ENCODE measurements around the gene ZBTB12. TPM values are rescaled to one million over a fixed set of nuclear protein-coding genes. Genes with fewer than 3 reads are reported as not detected.
A peak's percentile ranks its signal among the peaks of the same experiment; 100 is the strongest.
"Not testable (repeated sequence)": the region's sequence is repeated elsewhere in the genome, so short reads cannot be mapped to it uniquely, and the experiment has no call there.

ZBTB12 gene
- total RNA-seq: 2.7 and 3.3 TPM in 2 replicates
- 7.2 TPM for polyA plus RNA-seq (2012)

DNA sequence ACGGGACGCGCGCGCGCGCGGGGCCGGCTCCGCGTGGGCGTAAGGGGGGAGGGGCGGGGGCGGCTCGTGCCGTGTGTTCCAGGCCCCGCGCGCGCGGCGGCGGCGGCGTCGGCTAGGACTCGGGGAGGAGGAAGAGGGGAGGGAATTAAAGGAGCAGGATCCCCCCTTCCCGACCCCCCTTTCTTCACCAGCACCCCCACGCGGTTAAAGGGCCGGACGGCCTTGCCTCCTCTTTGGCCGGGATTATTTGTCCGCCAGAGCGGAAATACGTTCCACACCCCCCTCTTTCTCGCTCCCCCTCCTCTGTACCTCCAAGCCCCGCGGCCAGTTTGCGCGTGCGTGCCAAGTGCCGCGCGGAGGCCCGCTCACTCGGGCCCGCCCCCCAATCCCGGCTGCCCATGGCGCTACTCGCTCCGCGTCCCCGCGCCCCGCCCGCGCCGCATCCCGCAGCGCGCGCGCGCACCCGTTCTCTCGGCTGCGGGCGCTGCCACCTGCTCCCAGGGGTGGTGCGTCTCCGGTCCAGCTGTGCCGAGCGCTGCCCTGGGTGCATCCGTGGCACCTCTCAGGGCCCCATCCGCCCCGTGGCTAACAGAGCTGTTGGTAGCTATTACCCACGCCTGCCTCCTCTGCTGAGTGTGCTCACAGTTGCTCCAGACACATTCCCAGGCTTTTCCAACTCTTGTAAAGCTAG lies at the start of gene ZBTB12:
ZBTB12 (minus strand) TSS at position 134 of the 691 bp plus-strand sequence. CDS start 781 bp downstream, outside the sequence.
- DNase-seq (ENCODE audit: low read depth): peak; percentile 97

GRCh38 chr6:31949926-31950548 lies 48.2 kb upstream of the ZBTB12 start:
- no peak for DNase-seq (ENCODE audit: low read depth)

GRCh38 chr6:31948753-31949413 lies 47.0 kb upstream of the ZBTB12 start:
- no peak for DNase-seq (ENCODE audit: low read depth)

DNA sequence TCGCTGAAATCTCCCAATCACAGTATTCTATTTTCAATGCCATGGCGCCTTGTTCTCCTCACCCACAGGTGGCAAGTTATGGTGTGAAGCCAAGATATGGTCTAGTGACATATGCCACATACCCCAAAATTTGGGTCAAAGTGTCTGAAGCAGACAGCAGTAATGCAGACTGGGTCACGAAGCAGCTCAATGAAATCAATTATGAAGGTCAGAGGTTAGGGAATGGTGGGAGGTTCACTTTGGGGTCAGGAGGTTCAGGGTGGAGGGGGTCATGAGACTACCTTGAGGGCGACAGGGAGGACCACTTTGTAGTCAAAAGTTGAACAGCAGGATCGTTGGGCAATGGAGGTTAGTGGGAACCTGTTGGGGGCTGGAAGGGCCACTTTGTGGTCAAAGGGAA lies 46.4 kb upstream of the ZBTB12 start:
- no peak for DNase-seq (ENCODE audit: low read depth)

DNA sequence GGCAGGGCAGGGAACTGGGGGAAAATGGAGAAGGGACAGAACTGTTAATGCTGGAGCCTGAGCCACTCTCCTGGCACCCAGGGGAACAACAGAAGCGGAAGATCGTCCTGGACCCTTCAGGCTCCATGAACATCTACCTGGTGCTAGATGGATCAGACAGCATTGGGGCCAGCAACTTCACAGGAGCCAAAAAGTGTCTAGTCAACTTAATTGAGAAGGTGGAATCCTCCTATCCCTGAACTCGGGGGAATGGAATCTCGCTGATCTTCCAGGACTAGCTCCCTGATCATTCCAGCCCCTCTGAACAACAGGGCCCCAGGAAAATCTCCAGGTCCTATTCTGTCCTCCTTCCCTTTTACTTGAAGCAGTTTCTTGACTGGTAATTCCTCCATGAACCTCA lies 46.0 kb upstream of the ZBTB12 start:
- no peak for DNase-seq (ENCODE audit: low read depth)

DNA sequence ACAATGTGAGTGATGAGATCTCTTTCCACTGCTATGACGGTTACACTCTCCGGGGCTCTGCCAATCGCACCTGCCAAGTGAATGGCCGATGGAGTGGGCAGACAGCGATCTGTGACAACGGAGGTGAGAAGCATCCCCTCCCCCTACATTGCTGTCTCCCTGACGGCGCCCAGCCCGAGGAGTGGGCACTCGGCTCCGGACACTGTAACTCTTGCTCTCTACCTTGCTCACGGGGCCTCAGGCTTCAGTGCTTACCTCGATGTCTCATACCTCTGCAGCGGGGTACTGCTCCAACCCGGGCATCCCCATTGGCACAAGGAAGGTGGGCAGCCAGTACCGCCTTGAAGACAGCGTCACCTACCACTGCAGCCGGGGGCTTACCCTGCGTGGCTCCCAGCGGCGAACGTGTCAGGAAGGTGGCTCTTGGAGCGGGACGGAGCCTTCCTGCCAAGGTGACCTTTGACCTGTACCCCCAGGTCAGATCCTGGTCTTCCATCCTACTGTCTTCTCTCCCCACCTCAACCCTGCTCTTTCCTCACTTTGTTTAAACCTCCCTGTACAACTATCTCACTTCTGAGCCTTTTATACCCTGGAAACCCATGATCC lies 45.3 kb upstream of the ZBTB12 start:
- DNase-seq (ENCODE audit: low read depth): no peak

- DNase-seq (ENCODE audit: low read depth): no peak
These were observed 44.5 kb upstream of the ZBTB12 start for GRCh38 chr6:31946370-31946885.

- DNase-seq (ENCODE audit: low read depth): peak; percentile 66
These were observed 43.9 kb upstream of the ZBTB12 start, which contains the start of gene CFB for GRCh38 chr6:31945507-31946369. Gene CFB (plus strand): TSS chr6:31946095. CDS start chr6:31946222, 127 bp downstream.

DNA sequence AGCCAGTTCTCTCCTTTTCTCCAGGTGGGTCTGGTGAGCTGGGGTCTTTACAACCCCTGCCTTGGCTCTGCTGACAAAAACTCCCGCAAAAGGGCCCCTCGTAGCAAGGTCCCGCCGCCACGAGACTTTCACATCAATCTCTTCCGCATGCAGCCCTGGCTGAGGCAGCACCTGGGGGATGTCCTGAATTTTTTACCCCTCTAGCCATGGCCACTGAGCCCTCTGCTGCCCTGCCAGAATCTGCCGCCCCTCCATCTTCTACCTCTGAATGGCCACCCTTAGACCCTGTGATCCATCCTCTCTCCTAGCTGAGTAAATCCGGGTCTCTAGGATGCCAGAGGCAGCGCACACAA lies 43.2 kb upstream of the ZBTB12 start:
- DNase-seq (ENCODE audit: low read depth): no peak

DNA sequence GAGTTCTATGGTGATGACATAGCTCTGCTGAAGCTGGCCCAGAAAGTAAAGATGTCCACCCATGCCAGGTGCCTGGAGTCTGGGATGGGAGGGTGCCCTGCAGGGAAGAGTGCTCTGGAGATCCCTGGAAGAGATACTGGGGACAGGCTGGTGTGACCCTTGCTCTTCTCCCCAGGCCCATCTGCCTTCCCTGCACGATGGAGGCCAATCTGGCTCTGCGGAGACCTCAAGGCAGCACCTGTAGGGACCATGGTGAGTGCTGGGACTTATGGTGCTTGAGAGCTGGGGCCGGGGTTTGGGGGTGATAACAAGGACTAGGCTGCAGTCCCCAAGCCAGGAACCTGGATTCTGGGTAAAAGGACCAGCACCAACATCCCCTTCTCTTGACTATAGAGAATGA lies 41.9 kb upstream of the ZBTB12 start:
- DNase-seq (ENCODE audit: low read depth): no peak

- DNase-seq (ENCODE audit: low read depth): peak; percentile 41
These were observed 38.4 kb upstream of the ZBTB12 start for GRCh38 chr6:31940256-31940664.

- no peak for DNase-seq (ENCODE audit: low read depth)
These were observed 33.9 kb upstream of the ZBTB12 start for GRCh38 chr6:31935823-31936222.

GRCh38 chr6:31935021-31935420 lies 33.1 kb upstream of the ZBTB12 start:
- no peak for DNase-seq (ENCODE audit: low read depth)

- no peak for DNase-seq (ENCODE audit: low read depth)
These were observed 31.7 kb upstream of the ZBTB12 start for GRCh38 chr6:31933537-31933936.

- DNase-seq (ENCODE audit: low read depth): not testable (repeated sequence)
These were observed 30.3 kb upstream of the ZBTB12 start for GRCh38 chr6:31932137-31932536.

- DNase-seq (ENCODE audit: low read depth): no peak
These were observed 29.1 kb upstream of the ZBTB12 start for GRCh38 chr6:31930962-31931361.

DNA sequence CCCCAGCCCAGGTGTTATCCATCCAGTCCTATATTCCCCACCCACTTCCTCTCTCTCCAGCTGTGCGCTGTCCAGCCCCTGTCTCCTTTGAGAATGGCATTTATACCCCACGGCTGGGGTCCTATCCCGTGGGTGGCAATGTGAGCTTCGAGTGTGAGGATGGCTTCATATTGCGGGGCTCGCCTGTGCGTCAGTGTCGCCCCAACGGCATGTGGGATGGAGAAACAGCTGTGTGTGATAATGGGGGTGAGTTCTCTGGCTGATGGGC lies 26.7 kb upstream of the ZBTB12 start:
- no peak for DNase-seq (ENCODE audit: low read depth)

DNA sequence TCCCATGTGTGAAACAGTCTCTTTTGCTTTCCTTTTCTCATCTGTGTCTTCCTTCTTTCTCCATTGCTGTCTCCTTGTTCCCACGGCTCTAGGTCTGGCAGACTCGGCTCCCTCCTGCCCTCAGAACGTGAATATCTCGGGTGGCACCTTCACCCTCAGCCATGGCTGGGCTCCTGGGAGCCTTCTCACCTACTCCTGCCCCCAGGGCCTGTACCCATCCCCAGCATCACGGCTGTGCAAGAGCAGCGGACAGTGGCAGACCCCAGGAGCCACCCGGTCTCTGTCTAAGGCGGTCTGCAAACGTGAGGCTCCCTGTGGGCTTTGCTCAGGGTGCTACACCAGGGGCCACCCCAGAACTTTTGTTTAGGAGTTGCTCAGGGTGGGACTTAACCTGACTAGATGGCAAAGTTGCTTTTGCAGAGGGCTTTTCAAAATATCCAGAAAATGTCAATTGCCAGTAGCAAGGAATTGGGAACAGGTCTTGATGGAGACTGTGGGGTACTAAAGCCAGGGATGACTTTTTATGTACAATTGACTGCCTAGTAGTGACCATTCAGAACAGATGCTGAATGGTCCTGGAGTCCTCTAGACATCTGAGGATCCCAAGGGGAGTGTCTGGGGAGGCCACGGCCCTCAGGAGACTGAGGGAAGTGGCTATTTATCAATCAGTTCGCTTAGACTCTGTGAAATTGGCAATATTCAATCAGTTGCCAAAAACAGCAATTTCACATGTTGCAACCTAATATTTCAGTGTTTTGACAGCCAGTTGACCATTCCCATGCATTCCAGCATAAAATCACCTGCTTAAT lies 26.2 kb upstream of the ZBTB12 start:
- DNase-seq (ENCODE audit: low read depth): no peak

GRCh38 chr6:31927242-31927862 lies 25.5 kb upstream of the ZBTB12 start, which contains the start of gene C2:
Gene C2 (plus strand): TSS chr6:31927717. CDS start chr6:31927753, 36 bp downstream.
- peak; percentile 37 for DNase-seq (ENCODE audit: low read depth)

DNA sequence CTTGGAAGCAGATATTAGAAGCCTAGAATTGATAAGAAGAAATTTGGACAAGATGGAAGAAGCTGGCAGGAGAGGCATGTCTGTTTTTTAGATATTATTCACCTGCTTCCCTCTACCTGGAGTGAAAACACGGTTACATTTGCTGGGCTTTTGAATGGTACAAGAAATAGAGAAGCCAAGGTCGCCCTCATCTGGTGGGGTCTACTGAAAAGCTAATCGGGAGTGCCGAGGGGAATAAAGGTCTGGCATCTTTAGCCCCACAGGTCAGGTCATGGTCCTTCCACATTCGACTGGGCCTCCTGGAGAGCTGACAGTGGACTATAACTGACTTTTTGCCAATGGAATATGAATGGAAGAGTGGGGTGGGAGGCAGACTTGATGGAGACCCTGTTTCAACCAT lies 21.1 kb upstream of the ZBTB12 start:
- DNase-seq (ENCODE audit: low read depth): peak; percentile 14
